NCI-H510A (cell line): ENCODE measurements around the gene LARP4B.

Experiments used
- DNase-seq: peaks from one replicate; lab custom pipeline; 2025; lab: John Stamatoyannopoulos, UW

LARP4B gene

DNA sequence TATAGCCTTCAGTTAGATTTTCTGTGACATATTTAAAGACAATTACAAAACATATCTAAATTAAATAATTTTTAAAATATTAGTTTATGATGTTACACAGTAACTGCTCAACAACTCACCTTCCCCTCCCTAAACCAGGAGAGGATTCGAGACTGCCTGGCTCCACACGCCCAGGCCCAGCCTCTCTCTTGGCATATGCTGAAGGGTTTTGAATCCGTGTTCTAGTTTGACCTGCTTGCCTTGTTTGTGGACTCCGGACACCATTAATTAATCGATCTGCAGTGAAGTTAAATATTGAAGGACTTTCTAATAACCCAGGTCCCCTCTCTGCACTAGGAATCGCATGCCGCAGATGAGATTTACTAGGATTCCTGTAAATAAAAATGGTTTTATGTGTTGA lies 106.6 kb downstream of the LARP4B start:
- DNase-seq, result no peak

DNA sequence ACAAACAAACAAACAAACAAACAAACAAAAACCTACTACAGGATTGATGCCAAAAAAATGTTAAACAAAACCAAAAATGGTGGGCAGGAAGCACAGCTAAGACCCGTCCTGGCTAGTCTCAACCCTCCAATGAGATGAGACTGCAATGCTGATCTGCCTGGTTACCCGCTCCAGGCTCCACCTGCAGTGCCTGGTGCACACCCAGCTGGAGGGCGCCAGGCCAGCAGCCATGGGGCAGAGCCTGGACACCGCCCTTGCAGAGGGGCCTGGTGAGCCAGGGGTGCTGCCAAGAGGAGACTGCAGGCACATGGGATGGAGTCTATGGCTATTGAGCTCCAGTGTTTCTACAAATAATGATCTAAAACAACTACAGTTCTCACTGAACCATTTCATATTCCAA lies 107.0 kb downstream of the LARP4B start:
- DNase-seq, result no peak

DNA sequence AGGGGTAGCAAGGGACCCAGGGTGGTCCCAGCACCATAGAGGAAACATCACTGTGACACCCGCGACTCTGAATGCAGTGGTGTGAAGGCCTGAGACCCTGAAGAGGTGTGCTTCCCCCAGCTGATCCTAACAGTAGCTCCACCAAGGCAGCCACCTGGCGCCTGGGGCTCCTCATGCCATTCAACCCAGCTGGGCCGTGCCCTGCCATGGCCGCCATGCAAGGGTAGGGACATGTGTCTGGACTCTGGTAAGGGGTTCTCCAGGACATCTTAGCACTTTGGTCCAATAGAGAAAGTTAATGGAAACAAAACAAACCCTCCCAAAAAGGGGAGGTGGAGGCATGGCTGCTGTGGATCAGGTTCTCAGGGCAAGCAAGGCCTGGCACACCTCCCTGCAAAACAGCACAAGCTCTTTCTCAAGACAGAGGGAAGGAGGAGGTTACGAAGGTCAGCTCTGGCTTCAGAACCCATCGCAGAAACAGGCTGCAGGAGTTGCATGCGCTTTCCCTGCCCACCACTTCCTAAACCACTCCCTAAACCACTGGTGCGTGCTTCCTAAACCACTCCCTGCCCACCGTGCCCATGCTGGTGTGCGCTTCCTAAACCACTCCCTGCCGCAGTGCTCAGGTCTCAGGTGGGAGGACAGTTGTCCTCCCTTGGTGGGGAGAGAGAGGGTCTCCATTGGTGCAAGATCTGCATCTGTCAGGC lies 108.7 kb downstream of the LARP4B start:
- no peak for DNase-seq

DNA sequence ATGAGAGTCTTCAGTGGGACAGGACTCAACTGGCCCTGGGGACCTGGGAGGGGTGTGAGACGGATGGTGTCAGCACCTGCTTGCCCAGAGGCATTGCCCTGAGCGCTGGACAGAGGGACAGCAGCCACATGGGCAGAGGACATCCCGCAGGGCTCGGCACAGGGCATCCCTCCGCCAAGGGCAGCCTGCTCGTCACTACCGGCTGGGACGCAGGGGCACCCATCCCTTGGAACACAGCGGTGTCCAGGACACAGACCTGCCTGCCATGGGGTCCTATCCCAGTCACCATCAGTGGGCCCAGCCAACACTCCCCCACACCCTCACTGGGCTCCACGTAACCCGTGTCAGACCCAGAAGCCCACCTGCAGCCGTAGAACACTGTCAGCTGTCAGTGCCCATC lies 109.3 kb downstream of the LARP4B start:
- no peak for DNase-seq

DNA sequence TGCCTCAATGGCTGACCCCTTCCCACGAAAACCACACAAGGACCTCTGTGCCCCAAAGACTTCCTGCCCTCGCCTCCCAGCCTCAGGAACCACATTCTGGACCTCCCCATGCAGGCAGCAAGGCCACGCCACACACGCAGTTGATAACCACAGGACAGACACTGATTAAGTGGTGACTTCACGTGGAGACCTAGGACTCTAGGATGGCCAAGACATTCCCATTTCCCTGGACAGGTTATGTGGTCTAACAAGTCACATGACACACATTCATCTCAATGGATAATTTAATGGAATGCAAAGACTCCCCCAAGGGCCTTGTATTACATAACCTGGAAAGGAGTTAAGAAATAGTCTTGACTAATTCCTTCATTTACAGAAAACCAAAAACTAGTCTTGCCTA lies 110.2 kb downstream of the LARP4B start:
- DNase-seq, result no peak

DNA sequence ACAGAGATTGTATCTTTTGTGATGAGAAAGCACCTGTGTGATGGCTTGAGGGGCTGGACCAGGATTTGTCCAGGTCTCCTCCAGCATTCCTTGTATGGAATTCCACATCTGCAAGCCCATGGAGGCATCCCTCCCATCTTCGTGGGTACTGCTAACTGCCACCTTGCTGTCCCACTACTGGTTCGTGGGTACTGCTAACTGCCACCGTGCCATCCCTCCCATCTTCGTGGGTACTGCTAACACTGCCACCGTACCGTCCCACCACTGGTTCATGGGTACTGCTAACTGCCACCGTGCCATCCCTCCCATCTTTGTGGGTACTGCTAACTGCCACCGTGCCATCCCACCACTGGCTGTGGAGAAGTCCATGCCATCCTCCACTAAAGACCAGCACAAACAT lies 111.7 kb downstream of the LARP4B start:
- no peak for DNase-seq

DNA sequence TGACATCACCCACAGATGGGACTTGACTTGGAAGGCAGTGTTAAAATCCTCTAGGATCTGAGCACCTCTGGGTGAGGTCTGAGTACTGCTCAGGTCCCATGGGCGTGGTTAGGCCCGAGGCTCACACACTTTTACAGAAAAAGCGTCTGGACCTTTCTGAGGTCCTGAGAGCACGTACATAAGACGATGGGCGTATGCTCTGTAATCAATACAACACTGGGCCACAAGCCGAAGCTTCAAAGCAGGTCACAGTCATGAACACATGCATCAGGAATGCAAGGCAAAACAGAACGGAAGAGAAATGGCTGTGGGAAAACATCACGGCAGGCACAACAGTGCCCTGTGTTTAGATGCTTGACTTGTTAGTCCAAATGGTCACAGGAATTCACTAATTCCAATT lies 112.2 kb downstream of the LARP4B start:
- DNase-seq, result no peak

DNA sequence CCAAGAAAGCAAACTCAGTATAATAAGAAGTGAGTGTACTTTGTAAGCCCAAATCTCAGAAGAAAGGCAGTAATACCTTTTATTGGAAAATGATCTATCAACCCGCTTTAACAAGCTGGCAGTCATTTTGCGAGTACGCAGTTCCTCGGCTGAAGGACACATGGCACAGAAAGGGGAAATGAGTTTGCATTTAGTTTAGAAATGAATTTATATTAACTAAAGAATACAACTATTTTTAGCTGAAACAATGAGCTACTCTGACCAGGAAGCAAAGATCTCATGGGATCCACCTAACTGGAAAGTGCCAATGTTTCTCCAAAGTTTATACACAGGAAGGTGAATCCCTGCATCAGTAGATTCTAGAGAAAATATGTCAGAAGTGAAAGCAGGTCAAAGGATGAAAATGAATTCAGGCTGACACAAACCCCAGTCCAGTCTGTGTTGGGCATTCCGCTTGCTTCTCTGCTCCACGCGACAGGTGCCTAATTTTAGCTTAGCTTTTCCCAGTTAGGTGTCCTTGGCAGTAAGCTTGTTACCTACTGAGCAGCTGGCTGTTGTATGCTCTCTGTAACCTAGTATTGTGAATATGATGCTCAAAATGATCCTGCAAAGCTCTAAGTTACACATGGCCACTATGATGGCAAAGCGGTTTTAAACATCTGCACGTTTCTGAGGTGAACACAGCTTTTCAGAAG lies 112.8 kb downstream of the LARP4B start:
- no peak for DNase-seq

DNA sequence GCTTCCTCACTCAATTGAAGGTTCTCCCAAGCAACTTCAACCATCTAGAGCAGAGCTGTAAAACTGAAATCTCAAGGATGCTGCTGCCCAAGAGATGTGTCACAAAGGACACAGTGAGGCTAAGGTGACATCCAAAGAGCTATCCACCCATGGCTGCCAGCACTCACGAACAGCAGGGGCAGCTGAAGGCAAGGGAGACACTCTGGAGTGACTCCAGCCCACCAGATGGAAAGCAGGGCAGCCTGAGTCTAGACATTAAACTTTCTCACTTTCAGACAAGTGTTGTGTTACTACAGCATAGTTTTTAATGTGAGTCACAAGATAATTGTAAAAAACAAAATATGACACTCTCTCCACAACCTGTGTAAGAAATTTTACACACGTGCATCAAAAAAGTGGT lies 113.5 kb downstream of the LARP4B start:
- DNase-seq, result no peak

DNA sequence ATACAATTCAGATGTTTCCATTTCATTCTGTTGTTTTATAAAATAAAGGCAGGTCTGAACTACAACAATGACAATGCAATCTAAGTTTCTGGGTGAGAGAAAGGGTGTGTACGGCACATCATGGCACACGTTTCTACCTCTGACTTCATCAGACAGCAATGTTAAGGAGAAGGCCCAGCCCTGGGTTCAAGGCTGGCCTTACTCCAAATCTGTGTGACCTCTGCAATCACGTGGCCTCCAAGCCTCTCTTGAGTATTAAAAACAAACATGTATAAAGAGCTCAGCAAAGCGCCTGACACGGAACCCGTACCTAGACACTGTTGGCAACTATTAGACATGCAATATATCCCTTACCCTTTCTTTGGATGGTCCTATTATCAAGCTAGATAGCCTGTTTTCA lies 114.1 kb downstream of the LARP4B start:
- DNase-seq, result no peak

DNA sequence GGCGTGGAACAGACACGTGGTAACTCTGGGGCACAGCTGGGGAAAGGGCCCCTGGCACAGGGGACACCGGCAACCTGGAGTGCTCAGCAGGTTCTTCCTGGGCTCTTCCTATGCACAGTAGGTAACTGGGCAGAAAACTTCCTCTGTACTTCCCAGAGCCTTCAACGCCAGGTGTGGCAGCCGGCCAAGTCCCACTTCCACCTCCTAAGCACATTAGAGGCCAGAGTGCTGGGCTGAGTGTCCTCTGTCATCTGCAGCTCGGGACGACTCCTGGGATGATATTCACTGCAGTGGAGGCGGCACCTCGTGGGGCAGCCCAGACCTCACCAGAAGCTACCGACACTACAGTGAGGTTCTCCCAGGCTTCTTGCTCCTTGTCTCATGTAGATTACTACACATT lies 114.5 kb downstream of the LARP4B start:
- DNase-seq, result no peak

DNA sequence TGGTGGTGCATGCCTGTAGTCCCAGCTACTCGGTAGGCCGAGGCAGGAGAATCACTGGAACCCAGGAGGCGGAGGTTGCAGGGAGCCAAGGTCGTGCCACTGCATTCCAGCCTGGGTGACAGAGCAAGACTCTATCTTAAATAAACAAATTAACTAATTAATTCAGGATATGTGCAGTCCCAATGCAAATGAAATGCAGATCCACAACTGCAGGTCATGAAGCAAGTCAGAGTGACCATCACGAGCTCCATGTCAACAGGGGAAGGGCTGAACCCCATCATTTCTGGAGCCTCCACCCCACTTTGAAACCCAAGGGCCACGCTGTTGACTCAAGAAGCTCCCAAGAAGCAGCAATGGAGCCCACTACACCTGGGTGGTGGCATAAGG lies 115.4 kb downstream of the LARP4B start:
- DNase-seq, result no peak

DNA sequence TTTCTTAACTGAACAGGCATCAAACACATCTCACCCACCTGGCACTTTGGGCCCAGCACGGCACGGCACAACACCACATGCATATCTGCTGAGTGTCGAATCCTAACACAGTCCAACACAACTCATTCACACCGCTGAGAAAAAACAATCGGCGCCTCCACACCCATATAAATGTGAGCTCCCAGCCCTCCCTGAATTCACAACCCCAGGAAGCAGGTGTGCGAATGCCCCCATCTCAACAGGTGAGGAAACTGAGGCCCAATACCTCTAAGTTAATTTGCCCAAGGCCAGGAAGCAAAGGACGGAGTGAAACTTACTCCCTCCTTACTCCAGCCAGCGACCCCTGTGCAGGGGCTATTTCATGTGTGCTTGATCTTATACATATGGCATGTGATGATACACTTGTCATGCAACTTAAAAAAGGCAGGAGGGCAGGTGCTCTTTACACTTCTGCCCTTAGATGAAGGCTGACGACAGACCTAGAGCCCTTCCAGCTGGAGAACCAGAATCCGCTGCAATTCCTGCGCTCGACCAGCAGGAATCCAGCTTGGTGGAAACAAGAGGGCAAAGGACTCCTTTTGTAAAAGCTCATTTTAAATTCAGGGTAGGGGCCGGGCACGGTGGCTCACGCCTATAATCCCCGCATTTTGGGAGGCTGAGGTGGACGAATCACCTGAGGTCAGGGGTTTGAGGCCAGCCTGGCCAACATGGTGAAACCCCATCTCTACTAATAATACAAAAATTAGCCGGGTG lies 116.0 kb downstream of the LARP4B start:
- no peak for DNase-seq

DNA sequence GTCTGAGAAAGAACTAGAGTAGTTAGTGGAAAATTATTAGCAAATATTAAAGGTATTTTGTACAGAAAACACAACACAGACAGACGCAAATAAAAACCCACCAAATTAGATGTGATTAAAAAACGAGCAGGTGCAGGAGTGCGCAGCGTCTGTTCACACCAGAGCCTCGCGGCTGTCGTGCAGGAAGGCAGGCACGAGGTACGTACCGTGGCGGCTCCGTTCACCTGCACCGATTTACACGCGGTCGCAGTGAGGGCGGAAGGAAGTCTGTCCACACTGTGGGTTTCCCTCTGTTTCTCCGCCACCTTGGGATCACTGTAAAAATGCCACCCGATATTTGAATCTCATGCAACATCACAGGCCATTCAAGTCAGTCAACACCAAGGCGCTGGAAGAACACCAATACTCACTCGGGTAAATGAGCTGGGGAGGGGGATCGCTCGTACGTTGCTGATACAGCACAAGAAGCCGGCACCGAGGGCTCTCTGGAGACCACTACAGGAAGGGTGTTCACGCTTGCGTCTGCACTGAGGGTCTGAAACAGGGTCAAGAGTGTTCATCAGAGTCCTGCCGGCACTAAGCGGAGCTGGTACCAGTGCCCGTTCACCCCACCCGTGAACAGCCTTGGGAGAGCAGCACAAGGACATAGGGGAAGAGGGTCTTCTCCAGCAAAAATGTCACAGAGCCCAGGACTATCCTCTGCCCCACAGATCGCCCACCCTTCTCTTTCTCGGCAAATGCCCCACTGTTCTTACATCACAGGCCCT lies 116.8 kb downstream of the LARP4B start:
- no peak for DNase-seq

DNA sequence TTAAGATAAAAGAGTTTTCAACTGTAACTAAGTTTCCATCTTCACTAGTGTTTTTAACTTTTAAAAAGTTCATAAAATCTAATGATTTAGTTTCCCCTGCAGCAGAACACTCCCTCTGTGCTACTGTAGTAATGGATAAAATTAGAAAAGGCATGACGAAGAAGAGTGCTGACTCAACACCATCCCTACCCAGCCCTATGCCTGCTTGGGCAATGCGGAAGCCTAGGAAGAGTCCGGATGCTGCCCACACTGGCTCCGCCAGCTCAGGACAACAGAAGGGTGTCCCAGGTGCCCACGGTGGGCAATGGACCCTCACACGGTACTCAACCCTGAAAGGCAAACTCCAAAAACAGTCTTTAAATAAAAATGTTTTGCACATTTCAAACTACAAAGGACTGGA lies 118.2 kb downstream of the LARP4B start:
- DNase-seq, result no peak

DNA sequence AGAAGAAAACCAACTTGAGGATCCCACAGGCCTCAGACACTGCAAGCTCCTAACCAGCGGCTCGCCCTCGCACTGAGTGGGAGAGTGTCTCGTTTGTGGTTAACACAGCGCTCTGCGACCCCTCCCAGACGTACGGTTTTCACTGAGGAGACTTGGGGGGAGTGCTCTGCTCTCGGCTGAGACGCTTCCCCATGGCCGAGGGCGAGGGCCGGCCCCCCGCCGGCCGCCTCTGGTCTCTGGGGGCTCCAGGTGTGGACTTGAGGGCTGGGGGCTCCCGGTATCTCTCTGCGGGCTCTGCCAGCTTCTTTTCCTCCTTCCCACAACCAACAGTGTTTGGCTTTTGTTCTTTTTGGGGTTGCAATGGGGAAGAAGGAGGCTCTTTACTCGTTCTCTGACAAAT lies 118.7 kb downstream of the LARP4B start:
- no peak for DNase-seq

DNA sequence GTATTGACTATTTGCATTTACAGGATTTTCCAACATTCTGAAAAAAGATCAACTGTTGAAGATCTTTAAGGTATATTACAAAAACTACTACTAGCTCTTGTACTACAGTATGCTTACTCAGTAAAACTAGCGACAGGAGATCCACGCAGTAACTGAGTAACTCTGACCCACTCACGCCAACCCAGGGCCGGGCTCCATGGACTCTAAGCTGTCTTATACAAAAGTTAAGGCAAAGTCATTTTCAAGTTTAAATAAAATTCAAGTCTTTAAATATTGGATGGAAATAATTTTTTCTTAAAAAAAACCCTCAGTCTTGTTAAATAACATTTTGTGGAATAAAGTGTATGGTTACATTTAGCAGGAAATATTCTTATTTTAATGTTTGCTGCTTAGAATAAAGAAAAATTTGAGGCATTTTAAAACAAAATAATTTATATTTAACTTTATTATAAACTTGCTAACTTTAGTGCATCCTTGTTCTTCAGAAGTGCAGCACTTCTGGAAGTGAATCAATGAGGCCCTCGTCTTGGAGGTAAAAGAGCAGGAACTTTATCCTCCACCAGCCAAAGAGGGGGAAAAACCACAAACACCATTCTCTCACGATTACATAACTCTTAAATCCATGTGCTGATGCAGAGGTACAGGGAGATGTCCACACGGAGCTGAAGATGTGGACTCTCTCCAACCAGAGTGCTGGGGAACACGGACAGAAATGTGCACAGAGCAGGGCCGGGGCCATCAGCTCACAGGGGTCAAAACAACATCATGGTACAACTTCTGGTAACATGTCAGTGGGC lies 119.9 kb downstream of the LARP4B start:
- DNase-seq, result no peak

DNA sequence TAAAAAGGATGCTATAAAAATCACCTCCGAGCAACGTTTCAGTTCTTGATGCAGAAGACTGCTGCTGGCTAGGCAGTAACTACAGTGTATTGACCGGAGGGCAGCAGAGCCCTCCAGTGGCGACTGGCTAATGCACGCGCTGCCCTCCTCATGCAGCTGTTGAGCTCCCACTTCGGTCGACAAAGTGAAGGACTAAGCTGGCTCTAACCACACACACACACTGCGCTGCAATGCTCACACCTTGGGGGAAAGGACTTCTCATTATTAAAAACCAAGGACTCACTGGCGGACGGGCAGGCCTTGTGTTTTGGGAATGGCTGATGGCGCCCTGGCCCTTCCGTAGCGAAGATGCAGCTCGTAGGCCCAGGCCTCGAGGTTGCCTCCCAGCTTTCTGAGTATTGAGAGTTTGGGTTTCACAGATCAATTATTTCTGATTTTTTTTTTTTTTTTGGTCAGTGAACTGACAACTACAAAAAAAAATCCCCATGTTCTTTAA lies 121.1 kb downstream of the LARP4B start:
- peak; percentile 8 for DNase-seq

DNA sequence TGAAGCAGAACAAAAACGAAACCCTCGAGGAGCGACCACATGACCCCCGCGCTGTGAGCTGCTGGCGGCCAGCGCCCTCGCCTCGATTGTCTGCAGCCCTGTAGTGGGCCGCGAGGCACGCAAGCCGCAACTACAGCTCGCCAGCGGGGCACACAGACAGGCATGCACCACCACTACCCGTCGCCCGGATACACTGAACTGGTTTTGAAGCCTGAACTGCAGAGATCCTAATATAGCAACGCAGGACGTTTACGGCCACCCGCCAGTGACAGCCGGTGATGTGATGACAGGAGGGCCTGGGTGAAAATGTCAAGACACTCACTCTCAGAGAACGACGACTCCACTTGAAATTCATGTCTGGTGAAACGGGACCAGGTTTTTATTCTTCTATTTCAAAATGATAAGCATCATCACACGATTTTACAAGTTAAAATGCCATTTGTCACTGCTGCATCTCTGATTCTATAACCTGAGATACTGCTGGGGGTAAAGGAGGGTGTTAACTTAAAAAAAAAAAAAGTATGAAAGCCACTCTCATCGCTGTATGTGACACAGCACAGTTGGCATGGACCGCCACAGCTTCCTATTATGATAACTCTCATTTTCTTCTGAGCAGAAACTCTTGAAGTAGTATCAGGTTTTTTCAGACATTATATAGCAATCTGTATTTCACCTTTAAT lies 121.7 kb downstream of the LARP4B start:
- DNase-seq, result no peak

DNA sequence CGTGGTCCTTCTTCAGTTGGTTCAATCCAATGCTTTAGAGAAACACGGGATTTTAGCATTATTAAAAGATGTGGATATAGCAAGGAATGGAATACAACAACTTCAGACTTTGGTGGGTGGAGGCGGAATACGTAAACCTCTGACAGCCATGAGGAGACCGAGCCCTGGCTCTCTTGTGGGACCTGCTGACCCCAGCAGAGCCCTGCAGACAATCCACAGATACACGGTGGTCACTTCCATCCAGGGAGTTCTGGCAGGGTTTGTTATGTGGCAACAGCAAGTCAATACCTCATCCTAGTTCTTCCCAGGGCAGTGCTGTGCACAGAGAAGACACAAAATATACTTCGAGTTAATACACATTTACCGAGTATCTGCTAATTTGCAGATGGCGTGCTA lies 123.5 kb downstream of the LARP4B start:
- no peak for DNase-seq
